HEK293 (cell line): ENCODE results near the gene AEN.
A peak's percentile ranks its signal among the peaks of the same experiment; 100 is the strongest.

Experiments
- CTCF ChIA-PET: fragments of 350-600 bp; formaldehyde crosslinking; extraction: SDS; loops from one replicate; lab custom pipeline; 2021; ENCODE audit warnings: antibody characterized with exemption; lab: Yijun Ruan, JAX
- POLR2A ChIA-PET: fragments of 300-600 bp; formaldehyde crosslinking; extraction: SDS; loops from one replicate; lab custom pipeline; 2020; ENCODE audit warnings: antibody characterized with exemption, inconsistent platforms; lab: Yijun Ruan, JAX
- H3K27ac ChIP-seq: fragments of 200-500 bp; sonication (Bioruptor generic); 2 replicates; pipeline ENCODE4 v1.5.1; 2014; ENCODE audit warnings: low read depth, low read length, control low read depth, inconsistent platforms; ENCODE audit errors: extremely low read depth
- H3K36me3 ChIP-seq, 2 experiments: fragments of 200-500 bp in 1 of 2; sonication (Bioruptor generic) in 1 of 2; 1 replicate in 1 of 2; 2 replicates in 1 of 2; pipeline ENCODE4 v1.5.1; 2014 to 2017; ENCODE audit warnings: inconsistent platforms in 2 of 2, low read length in 2 of 2; ENCODE audit not compliant: control insufficient read depth in 2 of 2, insufficient read depth in 1 of 2
- H3K4me1 ChIP-seq: fragments of 200-500 bp; sonication (Bioruptor generic); 2 replicates; pipeline ENCODE4 v1.5.1; 2014; ENCODE audit warnings: mild to moderate bottlenecking, low read length, inconsistent platforms; ENCODE audit not compliant: control insufficient read depth, insufficient read depth
- H3K4me3 ChIP-seq: 2 replicates; pipeline ENCODE4 v1.5.1; 2011; ENCODE audit warnings: low read depth, mild to moderate bottlenecking, control low read depth, low read length, moderate library complexity
- H3K9me3 ChIP-seq: fragments of 200-500 bp; sonication (Bioruptor generic); 2 replicates; pipeline ENCODE4 v1.5.1; 2014; ENCODE audit warnings: low read depth, low read length, inconsistent platforms; ENCODE audit not compliant: control insufficient read depth, insufficient read depth
- FEZF1 ChIP-seq: fragments of 450-650 bp; formaldehyde crosslinking; IDR thresholded peaks from 2 replicates; pipeline ENCODE4 v1.5.1; 2016; ENCODE audit warnings: missing biosample characterization, missing genetic modification characterization
- KLF7 ChIP-seq: fragments of 450-650 bp; formaldehyde crosslinking; IDR thresholded peaks from 2 replicates; pipeline ENCODE4 v1.5.1; 2016; ENCODE audit warnings: missing biosample characterization, missing genetic modification characterization, borderline replicate concordance
- ZBTB8A ChIP-seq: fragments of 450-650 bp; formaldehyde crosslinking; IDR thresholded peaks from 2 replicates; pipeline ENCODE4 v1.5.1; 2016; ENCODE audit warnings: missing biosample characterization, missing genetic modification characterization
- ZFP69B ChIP-seq: fragments of 450-650 bp; formaldehyde crosslinking; IDR thresholded peaks from 2 replicates; pipeline ENCODE4 v1.5.1; 2016; ENCODE audit warnings: missing biosample characterization, missing genetic modification characterization
- ZNF114 ChIP-seq: fragments of 450-650 bp; formaldehyde crosslinking; IDR thresholded peaks from 2 replicates; pipeline ENCODE4 v1.5.0; 2017; ENCODE audit warnings: missing biosample characterization, missing genetic modification characterization
- ZNF37A ChIP-seq: fragments of 450-650 bp; IDR thresholded peaks from 2 replicates; pipeline ENCODE4 v1.5.1; 2018; ENCODE audit warnings: missing biosample characterization, missing genetic modification characterization
- ZNF394 ChIP-seq: fragments of 450-650 bp; formaldehyde crosslinking; IDR thresholded peaks from 2 replicates; pipeline ENCODE4 v1.5.1; 2016; ENCODE audit warnings: missing biosample characterization, missing genetic modification characterization, mild to moderate bottlenecking, moderate library complexity, borderline replicate concordance
- ZNF501 ChIP-seq: fragments of 450-650 bp; formaldehyde crosslinking; IDR thresholded peaks from 2 replicates; pipeline ENCODE4 v1.5.1; 2016; ENCODE audit warnings: missing biosample characterization, missing genetic modification characterization
- ZNF549 ChIP-seq: fragments of 450-650 bp; IDR thresholded peaks from 2 replicates; pipeline ENCODE4 v1.5.1; 2018; ENCODE audit warnings: missing biosample characterization, missing genetic modification characterization, mild to moderate bottlenecking, inconsistent platforms, moderate library complexity
- ZNF621 ChIP-seq: fragments of 450-650 bp; formaldehyde crosslinking; IDR thresholded peaks from 2 replicates; pipeline ENCODE4 v1.5.1; 2017; ENCODE audit warnings: missing biosample characterization, missing genetic modification characterization
- ZNF624 ChIP-seq: fragments of 450-650 bp; formaldehyde crosslinking; IDR thresholded peaks from 2 replicates; pipeline ENCODE4 v1.5.1; 2017; ENCODE audit warnings: missing biosample characterization, missing genetic modification characterization
- ZNF777 ChIP-seq: fragments of 450-650 bp; formaldehyde crosslinking; IDR thresholded peaks from 2 replicates; pipeline ENCODE4 v1.5.1; 2017; ENCODE audit warnings: missing biosample characterization, missing genetic modification characterization, borderline replicate concordance
- ZNF792 ChIP-seq: fragments of 450-650 bp; formaldehyde crosslinking; IDR thresholded peaks from 2 replicates; pipeline ENCODE4 v1.5.1; 2016; ENCODE audit warnings: missing biosample characterization, missing genetic modification characterization
- ZNF843 ChIP-seq: fragments of 450-650 bp; formaldehyde crosslinking; IDR thresholded peaks from 2 replicates; pipeline ENCODE4 v1.5.1; 2016; ENCODE audit warnings: missing biosample characterization, missing genetic modification characterization
- ZSCAN16 ChIP-seq: fragments of 450-650 bp; formaldehyde crosslinking; IDR thresholded peaks from 2 replicates; pipeline ENCODE4 v1.5.1; 2016; ENCODE audit warnings: missing biosample characterization, missing genetic modification characterization
- ZXDB ChIP-seq: fragments of 450-650 bp; formaldehyde crosslinking; IDR thresholded peaks from 2 replicates; pipeline ENCODE4 v1.5.1; 2016; ENCODE audit warnings: missing biosample characterization, missing genetic modification characterization
- TF ChIP-seq, protein P1 (sequence below): fragments of 450-650 bp; formaldehyde crosslinking; IDR thresholded peaks from 2 replicates; pipeline ENCODE4 v1.5.1; 2016; ENCODE audit warnings: missing biosample characterization, missing genetic modification characterization
- TF ChIP-seq, protein P2 (sequence below): fragments of 450-650 bp; formaldehyde crosslinking; IDR thresholded peaks from 2 replicates; pipeline ENCODE4 v1.5.1; 2016; ENCODE audit warnings: missing biosample characterization, missing genetic modification characterization
- TF ChIP-seq, protein P3 (sequence below): fragments of 450-650 bp; formaldehyde crosslinking; IDR thresholded peaks from 2 replicates; pipeline ENCODE4 v1.5.1; 2017; ENCODE audit warnings: missing biosample characterization, mild to moderate bottlenecking, missing genetic modification characterization, moderate library complexity
- TF ChIP-seq, protein P4 (sequence below): fragments of 450-650 bp; formaldehyde crosslinking; IDR thresholded peaks from 2 replicates; pipeline ENCODE4 v1.5.1; 2016; ENCODE audit warnings: missing biosample characterization, missing genetic modification characterization
- TF ChIP-seq, protein P5 (sequence below): fragments of 450-650 bp; formaldehyde crosslinking; IDR thresholded peaks from 2 replicates; pipeline ENCODE4 v1.5.1; 2016; ENCODE audit warnings: missing biosample characterization, missing genetic modification characterization
- TF ChIP-seq, protein P6 (sequence below): fragments of 450-650 bp; IDR thresholded peaks from 2 replicates; pipeline ENCODE4 v1.5.1; 2018; ENCODE audit warnings: missing biosample characterization, mild to moderate bottlenecking, missing genetic modification characterization

AEN gene

DNA sequence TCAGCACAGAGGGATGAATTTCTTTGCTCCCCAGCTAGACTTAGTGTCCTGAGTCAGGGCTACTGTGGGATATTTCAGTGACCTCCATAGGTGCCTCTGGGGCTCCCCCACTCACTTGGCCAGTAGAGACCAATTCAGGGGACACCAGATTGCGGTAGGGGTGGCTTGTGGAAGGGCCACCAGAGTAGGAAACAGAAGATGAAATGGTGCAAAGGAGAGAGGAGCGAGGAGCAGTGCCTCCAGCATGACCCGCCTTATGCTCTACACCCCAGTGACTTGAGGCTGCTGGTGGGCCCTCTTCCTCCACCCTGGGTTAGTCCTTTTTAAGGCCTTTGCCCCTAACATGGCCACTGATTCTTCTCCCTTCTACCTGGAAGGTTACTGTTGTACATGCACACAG lies 2.5 kb downstream of the AEN start:
- ChIA-PET CTCF (interaction anchor here (0.7 to 2.0 kb wide), 2 partner anchors 15 to 174 kb away, joined by 3 to 7 read pairs; partner anchors contain the start of gene ISG20), POLR2A (interaction anchor here (1.0 to 1.3 kb wide), 2 partner anchors 9 to 156 kb away, joined by 4 to 5 read pairs; partner anchors contain the start of genes MRPL46 and MRPS11)
- Histone ChIP-seq H3K9me3 (no peaks in the 10 kb centered on the region), H3K4me3 (peak overlapping the region; percentile 86), H3K27ac (no peak overlapping the region), H3K36me3 (peaks cover 23 to 59% of the 10 kb centered on the region in 2 experiments), H3K4me1 (peaks cover 16% of the 10 kb centered on the region)
- TF ChIP-seq ZFP69B (tag by site-specific recombination): 0 out of 2 replicates have a peak, but pooled peaks have one; percentile 42
- no peak for TF ChIP-seq ZNF624 (tag by site-specific recombination)
- TF ChIP-seq KLF7 (tag by site-specific recombination): no peak
- TF ChIP-seq, protein P1, sequence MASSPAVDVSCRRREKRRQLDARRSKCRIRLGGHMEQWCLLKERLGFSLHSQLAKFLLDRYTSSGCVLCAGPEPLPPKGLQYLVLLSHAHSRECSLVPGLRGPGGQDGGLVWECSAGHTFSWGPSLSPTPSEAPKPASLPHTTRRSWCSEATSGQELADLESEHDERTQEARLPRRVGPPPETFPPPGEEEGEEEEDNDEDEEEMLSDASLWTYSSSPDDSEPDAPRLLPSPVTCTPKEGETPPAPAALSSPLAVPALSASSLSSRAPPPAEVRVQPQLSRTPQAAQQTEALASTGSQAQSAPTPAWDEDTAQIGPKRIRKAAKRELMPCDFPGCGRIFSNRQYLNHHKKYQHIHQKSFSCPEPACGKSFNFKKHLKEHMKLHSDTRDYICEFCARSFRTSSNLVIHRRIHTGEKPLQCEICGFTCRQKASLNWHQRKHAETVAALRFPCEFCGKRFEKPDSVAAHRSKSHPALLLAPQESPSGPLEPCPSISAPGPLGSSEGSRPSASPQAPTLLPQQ (tag by site-specific recombination): peak; percentile 59

DNA sequence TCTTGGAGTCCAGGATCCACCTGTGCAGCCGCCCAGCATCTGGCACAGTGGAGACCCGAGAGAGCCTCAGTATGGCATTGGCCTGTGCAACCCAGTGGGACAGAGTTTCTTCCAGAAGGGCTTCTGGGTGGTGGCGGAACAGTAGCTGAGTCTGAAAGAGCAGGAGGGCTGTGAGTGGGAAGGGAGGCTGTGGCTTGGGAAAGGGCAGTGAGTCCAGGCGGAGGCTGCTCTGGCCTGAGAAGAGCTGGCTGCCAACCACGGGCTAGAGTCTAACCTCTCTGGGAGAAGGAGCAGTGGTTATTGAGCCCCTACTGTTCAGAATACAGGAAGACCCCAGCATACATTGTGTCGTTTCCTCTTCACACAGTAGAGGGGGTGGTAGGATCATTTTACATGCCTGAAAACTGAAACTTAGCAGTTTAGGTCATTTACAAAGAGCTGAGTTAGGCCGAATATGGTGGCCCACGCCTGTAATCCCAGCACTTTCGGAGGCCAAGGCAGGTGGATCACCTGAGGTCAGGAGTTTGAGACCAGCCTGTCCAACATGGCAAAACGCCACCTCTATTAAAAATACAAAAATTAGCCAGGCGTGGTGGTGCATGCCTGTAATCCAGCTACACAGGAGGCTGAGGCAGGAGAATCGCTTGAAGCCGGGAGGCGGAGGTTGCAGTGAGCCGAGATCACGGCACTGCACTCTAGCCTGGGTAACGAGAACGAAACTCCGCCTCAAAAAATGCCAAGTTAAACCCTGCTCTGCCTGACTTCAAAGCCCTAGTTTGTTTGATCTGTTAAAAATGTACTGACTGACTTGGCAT lies 3.2 kb downstream of the AEN start:
- ChIA-PET CTCF (interaction anchor here (0.5 to 2.0 kb wide), 6 partner anchors 14 to 271 kb away, joined by 3 to 7 read pairs (median 4); partner anchors contain the start of genes HAPLN3 and ISG20), POLR2A (interaction anchor here (1.3 kb wide), 1 partner anchor 8 kb away, joined by 4 read pairs; no protein-coding TSS in a partner anchor)
- peaks cover 15% of the 10 kb centered on the region for H3K4me1 ChIP-seq
- peaks cover 29 to 66% of the 10 kb centered on the region in 2 experiments for H3K36me3 ChIP-seq
- H3K9me3 ChIP-seq: no peaks in the 10 kb centered on the region
- H3K27ac ChIP-seq: no peak overlapping the region
- H3K4me3 ChIP-seq: no peak overlapping the region
- TF ChIP-seq, protein P2, sequence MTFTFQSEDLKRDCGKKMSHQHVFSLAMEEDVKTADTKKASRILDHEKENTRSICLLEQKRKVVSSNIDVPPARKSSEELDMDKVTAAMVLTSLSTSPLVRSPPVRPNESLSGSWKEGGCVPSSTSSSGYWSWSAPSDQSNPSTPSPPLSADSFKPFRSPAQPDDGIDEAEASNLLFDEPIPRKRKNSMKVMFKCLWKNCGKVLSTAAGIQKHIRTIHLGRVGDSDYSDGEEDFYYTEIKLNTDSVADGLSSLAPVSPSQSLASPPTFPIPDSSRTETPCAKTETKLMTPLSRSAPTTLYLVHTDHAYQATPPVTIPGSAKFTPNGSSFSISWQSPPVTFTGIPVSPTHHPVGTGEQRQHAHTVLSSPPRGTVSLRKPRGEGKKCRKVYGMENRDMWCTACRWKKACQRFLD (tag by site-specific recombination): no peak
- TF ChIP-seq ZNF792 (tag by site-specific recombination) (no peak), ZNF394 (tag by site-specific recombination) (no peak), ZNF114 (tag by site-specific recombination) (no peak), ZNF621 (tag by site-specific recombination) (no peak), FEZF1 (tag by site-specific recombination) (no peak), ZNF549 (no peak), ZNF843 (tag by site-specific recombination) (no peak), ZNF37A (tag by site-specific recombination) (no peak), ZNF777 (tag by site-specific recombination) (no peak), ZSCAN16 (tag by site-specific recombination) (no peak), ZNF501 (tag by site-specific recombination) (no peak), ZXDB (tag by site-specific recombination) (no peak), ZBTB8A (tag by site-specific recombination) (no peak)
- TF ChIP-seq, protein P3, sequence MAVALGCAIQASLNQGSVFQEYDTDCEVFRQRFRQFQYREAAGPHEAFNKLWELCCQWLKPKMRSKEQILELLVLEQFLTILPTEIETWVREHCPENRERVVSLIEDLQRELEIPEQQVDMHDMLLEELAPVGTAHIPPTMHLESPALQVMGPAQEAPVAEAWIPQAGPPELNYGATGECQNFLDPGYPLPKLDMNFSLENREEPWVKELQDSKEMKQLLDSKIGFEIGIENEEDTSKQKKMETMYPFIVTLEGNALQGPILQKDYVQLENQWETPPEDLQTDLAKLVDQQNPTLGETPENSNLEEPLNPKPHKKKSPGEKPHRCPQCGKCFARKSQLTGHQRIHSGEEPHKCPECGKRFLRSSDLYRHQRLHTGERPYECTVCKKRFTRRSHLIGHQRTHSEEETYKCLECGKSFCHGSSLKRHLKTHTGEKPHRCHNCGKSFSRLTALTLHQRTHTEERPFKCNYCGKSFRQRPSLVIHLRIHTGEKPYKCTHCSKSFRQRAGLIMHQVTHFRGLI (tag by site-specific recombination): no peak
- TF ChIP-seq, protein P4, sequence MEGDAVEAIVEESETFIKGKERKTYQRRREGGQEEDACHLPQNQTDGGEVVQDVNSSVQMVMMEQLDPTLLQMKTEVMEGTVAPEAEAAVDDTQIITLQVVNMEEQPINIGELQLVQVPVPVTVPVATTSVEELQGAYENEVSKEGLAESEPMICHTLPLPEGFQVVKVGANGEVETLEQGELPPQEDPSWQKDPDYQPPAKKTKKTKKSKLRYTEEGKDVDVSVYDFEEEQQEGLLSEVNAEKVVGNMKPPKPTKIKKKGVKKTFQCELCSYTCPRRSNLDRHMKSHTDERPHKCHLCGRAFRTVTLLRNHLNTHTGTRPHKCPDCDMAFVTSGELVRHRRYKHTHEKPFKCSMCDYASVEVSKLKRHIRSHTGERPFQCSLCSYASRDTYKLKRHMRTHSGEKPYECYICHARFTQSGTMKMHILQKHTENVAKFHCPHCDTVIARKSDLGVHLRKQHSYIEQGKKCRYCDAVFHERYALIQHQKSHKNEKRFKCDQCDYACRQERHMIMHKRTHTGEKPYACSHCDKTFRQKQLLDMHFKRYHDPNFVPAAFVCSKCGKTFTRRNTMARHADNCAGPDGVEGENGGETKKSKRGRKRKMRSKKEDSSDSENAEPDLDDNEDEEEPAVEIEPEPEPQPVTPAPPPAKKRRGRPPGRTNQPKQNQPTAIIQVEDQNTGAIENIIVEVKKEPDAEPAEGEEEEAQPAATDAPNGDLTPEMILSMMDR: peak; percentile 86
- TF ChIP-seq, protein P5, sequence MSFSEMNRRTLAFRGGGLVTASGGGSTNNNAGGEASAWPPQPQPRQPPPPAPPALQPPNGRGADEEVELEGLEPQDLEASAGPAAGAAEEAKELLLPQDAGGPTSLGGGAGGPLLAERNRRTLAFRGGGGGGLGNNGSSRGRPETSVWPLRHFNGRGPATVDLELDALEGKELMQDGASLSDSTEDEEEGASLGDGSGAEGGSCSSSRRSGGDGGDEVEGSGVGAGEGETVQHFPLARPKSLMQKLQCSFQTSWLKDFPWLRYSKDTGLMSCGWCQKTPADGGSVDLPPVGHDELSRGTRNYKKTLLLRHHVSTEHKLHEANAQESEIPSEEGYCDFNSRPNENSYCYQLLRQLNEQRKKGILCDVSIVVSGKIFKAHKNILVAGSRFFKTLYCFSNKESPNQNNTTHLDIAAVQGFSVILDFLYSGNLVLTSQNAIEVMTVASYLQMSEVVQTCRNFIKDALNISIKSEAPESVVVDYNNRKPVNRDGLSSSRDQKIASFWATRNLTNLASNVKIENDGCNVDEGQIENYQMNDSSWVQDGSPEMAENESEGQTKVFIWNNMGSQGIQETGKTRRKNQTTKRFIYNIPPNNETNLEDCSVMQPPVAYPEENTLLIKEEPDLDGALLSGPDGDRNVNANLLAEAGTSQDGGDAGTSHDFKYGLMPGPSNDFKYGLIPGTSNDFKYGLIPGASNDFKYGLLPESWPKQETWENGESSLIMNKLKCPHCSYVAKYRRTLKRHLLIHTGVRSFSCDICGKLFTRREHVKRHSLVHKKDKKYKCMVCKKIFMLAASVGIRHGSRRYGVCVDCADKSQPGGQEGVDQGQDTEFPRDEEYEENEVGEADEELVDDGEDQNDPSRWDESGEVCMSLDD (tag by site-specific recombination): no peak
- TF ChIP-seq, protein P6, sequence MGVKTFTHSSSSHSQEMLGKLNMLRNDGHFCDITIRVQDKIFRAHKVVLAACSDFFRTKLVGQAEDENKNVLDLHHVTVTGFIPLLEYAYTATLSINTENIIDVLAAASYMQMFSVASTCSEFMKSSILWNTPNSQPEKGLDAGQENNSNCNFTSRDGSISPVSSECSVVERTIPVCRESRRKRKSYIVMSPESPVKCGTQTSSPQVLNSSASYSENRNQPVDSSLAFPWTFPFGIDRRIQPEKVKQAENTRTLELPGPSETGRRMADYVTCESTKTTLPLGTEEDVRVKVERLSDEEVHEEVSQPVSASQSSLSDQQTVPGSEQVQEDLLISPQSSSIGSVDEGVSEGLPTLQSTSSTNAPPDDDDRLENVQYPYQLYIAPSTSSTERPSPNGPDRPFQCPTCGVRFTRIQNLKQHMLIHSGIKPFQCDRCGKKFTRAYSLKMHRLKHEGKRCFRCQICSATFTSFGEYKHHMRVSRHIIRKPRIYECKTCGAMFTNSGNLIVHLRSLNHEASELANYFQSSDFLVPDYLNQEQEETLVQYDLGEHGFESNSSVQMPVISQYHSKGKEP: no peak
